GM21717 (cell line): ENCODE results near the gene FLT1.

Experiments
- ATAC-seq: cut with Tn5 transposase; IDR thresholded peaks from one replicate; pipeline ENCODE4 v1.9.1; 2021; ENCODE audit warnings: mild to moderate bottlenecking, moderate library complexity; ENCODE audit not compliant: unreplicated experiment

FLT1 gene

DNA sequence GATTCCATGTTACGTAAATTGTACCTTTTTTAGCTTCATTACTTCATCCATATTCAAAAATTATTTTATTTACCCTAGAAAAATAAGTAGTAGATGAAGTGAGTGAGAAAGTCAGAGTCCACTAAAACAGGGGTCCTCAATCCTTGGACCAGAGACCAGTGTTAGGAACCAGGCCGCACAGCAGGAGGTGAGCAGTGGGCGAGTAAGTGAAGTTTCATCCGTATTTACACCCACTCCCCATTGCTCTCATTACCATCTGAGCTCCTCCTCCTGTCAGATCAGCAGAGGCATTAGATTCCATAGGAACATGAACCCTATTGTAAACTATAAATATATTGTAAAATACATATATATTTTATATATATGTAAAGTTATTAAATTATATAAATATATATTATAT lies 237.6 kb downstream of the FLT1 start:
- no peak for ATAC-seq

DNA sequence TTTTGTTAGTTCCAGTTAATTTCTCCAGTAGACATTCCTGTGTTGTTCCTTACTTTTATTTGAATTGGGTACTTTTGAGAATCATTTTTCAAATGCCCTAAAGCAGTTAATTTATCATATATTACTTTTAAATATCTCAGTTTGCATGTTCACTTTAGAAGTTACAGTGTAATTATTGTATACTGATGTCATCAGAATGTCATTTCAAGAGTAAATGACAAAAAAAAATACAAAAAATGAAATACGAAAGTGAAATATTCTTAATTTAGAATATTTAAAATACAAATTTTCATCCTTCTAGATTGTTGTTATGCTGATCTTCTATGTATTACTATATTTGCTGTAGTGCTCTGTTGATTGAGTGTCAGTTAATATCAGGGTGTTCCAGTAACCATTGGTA lies 242.4 kb downstream of the FLT1 start:
- ATAC-seq, result no peak

DNA sequence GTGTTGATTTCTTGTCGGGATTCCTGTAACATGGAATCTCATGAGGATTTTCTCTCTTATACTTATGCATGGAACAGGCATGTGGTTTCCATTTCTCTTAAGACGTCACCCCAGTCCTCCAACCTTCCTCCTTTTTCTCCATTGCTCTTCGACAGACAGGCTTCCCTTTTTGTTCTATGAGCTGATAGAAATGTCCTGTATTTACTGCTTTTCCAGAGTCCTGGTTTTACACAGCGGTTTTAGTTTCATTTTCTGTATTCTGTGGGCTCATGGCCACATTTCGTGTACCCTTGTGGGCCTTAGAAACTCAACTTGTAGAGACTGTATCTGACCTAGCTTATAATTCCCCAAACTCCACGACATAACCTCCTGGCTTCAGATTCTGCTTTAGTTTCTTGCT lies 243.5 kb downstream of the FLT1 start:
- no peak for ATAC-seq

- ATAC-seq, result no peak
Measured at GRCh38 chr13:28250542-28250941, 244.4 kb downstream of the FLT1 start.
